HK-2 (cell line): ENCODE data around the gene NADK2.
"Not testable (repeated sequence)": the region's sequence is repeated elsewhere in the genome, so short reads cannot be mapped to it uniquely, and the experiment has no call there.

ENCODE experiments used
- DNase-seq: peaks from one replicate; pipeline ENCODE4 v3.0.0-alpha.2; 2018; ENCODE audit not compliant: unreplicated experiment

NADK2 gene

GRCh38 chr5:36206913-36207312, 34.8 kb downstream of the NADK2 start:
- no peak for DNase-seq

- no peak for DNase-seq
Measured at GRCh38 chr5:36205329-36205728, 36.4 kb downstream of the NADK2 start.

DNA sequence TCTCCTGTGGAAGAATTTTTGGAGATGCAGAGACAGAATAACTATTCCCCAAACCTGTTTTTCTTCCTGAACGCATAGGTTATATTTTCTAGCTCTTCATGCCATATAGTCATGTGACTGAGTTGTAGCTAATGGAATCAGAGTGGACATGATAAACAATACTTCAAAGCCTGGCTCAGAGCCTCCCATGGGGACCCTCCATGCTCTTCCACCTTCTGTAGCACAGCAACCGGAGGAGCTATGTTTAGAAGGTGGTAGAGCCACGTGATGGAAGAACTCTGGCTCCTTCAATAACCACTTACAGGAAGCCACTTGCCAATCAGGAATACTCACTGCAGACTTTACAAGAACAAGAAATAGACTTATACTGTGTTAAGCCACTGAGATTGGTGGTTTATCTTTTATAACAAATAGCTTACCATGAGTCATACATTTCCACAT, 39.2 kb downstream of the NADK2 start:
- DNase-seq, result no peak

DNA sequence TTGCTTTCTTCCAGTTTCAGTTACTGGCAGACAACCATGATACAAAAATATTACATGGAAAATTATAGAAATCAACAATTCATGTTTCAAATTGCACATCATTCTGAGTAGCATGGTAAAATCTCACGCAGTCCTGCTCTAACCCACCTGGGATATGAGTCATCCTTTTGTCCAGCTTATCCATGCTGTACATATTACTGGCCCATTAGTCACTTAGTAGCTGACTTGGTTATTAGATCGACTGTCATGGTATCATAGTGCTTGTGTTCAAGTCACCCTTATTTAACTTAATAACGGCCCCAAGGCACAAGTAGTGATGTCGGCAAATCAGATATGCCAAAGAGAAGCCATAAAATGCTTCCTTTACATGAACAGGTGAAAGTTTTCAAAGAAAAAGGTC, 41.2 kb downstream of the NADK2 start:
- no peak for DNase-seq

GRCh38 chr5:36199620-36200019, 42.1 kb downstream of the NADK2 start:
- DNase-seq, result no peak

GRCh38 chr5:36198783-36199182, 42.9 kb downstream of the NADK2 start:
- DNase-seq, result not testable (repeated sequence)

DNA sequence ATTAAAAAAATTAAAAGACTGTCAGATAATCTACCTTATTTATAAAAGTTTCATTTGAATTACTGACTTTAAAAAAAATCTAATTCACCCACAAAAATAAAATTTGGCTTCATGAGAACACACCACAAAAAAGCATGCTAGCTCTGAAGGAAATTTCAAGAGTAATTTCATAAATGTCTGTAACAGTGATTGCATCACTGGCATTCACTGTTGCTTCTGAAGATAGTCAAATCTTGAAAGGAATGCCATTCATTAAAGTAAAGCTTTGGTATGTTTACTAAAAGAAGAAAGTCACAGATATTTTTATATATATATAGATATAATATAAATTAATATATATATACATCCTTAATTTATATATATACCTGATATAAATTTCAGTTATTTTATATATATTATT, 43.4 kb downstream of the NADK2 start:
- no peak for DNase-seq

GRCh38 chr5:36193746-36194145, 48.0 kb downstream of the NADK2 start:
- no peak for DNase-seq

DNA sequence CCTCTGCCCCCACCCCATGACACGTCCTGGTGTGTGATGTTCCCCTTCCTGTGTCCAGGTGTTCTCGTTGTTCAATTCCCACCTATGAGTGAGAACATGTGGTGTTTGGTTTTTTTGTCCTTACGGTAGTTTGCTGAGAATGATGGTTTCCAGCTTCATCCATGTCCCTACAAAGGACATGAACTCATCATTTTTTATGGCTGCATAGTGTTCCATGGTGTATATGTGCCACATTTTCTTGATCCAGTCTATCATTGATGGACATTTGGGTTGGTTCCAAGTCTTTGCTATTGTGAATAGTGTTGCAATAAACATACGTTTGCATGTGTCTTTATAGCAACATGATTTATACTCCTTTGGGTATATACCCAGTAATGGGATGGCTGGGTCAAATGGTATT, 57.3 kb downstream of the NADK2 start:
- DNase-seq, result not testable (repeated sequence)

GRCh38 chr5:36181774-36182173, 60.0 kb downstream of the NADK2 start:
- no peak for DNase-seq

DNA sequence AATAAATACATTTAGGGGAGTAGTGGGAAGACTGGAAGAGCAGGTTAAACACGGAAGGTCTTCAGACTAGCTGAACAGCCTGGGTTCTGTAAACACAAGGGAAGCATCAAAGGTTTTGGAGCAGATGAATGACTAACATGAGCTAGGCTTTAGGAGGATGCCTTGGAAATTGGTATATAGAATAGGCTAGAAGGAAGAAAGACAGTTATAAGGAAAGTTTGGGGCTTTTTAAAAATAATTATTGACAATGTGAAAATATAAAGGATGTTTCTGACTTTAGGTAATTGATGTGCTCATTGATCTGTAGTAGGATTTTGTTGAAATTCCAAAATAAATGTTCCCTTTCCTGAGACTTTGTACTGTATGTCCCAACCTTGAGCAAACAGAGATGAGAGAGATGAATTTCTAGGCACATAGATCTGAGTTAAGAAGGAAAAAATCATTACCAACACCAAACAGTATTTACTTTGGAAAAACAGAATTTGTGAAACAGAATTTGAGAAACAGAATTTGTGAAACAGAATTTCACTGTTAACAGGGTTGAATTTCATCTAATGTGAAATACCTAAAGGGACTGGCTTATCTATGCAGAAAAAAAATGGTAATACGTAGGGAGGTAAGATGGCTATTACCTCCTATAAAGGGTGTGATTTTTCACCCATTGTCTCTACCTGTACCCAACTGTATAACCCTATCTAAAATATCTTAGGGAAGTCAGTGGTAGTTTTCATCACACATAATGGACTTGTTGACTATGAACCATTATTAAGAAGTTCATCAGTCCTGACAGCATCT, 61.0 kb downstream of the NADK2 start:
- DNase-seq, result no peak

DNA sequence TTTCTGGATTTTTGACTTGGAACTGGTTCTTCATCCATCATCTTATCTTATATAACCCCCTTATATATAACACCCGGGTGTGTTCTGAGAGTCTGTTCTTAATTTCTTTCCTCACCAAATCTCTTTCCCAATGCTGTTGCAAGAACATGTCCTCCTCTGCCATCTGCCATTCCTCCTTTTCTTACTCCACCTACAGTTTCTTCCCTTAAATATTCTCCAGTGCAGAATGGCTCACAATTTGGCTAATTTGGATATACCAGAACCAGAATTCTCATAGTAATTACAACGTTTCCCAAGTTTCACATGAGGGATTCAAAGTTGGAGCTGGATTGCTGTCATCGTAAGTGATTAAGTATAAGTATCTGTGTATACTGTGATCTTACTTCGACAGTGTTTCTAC, 61.8 kb downstream of the NADK2 start:
- DNase-seq, result no peak

DNA sequence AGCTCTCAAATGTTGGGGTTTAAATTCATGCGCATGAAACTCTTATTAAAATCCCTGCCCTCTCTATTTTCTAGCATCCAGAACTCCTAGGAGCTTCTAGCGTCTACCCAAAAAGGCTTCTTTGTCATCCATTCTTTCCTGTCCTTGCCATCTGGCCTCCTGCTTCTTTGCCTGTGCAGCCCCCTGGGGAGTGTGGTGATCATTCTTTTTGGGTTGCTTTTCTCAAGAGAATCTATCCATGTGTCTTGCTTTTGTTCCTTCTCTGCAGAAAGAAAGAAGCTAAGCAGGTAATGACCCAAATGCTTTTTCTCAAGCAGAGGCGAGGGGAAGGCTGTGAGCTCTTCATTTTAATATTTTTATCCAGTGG, 63.2 kb downstream of the NADK2 start:
- DNase-seq, result no peak

- DNase-seq, result no peak
Measured at GRCh38 chr5:36177715-36178523, 63.8 kb downstream of the NADK2 start.

GRCh38 chr5:36177154-36177553, 64.6 kb downstream of the NADK2 start:
- DNase-seq, result no peak

DNA sequence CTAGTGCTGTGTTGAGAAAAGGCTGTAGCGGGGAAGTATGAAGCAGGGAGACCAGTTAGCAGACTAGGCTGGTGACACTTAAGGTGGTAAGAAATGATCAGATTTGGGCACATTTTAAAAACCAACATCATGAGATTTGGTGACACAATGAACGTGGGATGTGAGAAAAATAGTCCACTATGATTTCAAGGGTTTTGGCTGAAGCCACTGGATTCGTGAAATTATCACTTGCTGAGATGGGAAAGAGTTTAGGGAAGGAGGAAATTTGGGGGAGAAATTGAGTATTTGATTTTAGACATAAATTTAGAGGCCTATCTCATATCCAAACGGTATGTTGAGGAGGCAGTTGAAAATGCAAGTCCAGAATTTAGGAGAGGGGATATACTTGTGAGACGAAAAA, 66.7 kb downstream of the NADK2 start:
- DNase-seq, result no peak

DNA sequence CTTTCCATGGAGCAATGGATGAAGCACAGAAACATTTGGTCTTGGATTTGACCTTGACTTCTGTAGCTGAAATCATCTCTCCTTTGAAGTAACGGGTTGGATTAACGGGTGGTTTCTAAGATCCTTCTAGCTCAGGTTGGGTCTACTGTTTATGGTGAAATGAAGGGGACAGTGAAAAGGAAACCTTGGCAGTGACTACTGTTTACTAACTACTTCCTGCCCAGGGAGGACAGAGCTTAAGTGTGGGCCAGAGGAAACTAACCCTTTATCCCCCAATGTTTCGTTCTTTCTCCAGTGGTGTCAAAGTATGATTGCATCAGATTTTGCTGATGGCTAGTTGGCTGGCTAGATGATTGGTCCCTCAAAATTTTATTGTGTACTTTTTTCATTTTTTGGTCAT, 67.6 kb downstream of the NADK2 start:
- no peak for DNase-seq

- DNase-seq, result no peak
Measured at GRCh38 chr5:36173426-36173825, 68.3 kb downstream of the NADK2 start.

GRCh38 chr5:36172599-36172998, 69.1 kb downstream of the NADK2 start:
- DNase-seq, result no peak

- no peak for DNase-seq
Measured at GRCh38 chr5:36170832-36171424, 70.8 kb downstream of the NADK2 start.

DNA sequence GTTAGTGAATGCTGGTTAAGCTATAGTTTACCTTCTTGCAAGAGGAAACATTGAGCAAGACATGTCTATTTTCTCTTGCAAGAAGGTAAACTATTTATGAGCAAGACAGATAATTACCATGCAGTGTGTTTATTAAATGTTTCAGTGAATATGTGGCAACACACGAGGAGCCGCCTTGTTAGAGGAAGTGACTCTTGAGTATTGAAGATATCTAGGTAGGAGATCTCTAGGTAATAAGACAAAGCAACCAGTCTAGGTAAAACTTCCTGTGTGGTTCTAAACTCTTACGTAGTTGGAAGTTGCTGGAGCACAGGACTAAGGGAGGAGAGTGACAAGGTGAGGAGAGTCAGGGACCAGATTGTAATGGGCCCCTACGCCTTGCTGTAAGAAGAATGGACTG, 73.0 kb downstream of the NADK2 start:
- no peak for DNase-seq

- no peak for DNase-seq
Measured at GRCh38 chr5:36164461-36164860, 77.3 kb downstream of the NADK2 start.
